ENCODE results near the gene HCRT.

DNA sequence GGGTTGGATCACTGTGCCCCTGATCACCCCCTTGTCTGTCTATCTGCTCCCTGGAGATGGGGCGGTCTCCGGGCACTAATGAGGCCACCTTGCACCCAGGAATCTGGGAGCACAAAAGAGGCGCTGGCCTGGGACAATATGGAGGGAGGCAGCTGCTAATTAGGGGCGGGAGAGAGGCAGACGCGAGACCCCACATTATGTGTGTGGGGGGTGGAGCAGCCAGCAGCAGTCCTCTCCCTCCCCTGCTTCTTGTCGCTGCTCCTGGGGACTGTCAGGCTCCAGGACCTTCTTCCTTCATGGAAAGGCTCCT lies 324 bp upstream of the HCRT start:
- TF ChIP-seq, protein P1, sequence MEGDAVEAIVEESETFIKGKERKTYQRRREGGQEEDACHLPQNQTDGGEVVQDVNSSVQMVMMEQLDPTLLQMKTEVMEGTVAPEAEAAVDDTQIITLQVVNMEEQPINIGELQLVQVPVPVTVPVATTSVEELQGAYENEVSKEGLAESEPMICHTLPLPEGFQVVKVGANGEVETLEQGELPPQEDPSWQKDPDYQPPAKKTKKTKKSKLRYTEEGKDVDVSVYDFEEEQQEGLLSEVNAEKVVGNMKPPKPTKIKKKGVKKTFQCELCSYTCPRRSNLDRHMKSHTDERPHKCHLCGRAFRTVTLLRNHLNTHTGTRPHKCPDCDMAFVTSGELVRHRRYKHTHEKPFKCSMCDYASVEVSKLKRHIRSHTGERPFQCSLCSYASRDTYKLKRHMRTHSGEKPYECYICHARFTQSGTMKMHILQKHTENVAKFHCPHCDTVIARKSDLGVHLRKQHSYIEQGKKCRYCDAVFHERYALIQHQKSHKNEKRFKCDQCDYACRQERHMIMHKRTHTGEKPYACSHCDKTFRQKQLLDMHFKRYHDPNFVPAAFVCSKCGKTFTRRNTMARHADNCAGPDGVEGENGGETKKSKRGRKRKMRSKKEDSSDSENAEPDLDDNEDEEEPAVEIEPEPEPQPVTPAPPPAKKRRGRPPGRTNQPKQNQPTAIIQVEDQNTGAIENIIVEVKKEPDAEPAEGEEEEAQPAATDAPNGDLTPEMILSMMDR (IDR thresholded peaks at IDR 0.05) = no peak
- TF ChIP-seq POLR2A (IDR thresholded peaks at IDR 0.05) = no peak
